ENCODE results near the gene IL1B.
"Not testable (repeated sequence)": the region's sequence is repeated elsewhere in the genome, so short reads cannot be mapped to it uniquely, and the experiment has no call there.

Gene IL1B

DNA sequence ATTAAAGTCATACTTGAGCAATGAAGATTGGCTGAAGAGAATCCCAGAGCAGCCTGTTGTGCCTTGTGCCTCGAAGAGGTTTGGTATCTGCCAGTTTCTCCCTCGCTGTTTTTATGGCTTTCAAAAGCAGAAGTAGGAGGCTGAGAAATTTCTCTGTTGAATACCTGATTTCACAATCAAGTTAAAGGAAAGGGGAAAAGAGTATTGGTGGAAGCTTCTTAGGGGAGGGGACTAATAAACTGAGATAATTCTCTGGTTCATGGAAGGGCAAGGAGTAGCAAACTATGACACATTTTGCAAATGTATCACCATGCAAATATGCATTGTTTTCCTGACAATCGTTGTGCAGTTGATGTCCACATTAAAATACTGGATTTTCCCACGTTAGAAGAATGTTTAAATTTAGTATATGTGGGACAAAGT is at the start of gene IL1B:
IL1B (minus strand) TSS at position 85 of the 423 bp plus-strand sequence. CDS start 550 bp downstream, outside the sequence.
- DNase-seq, result no peak

DNA sequence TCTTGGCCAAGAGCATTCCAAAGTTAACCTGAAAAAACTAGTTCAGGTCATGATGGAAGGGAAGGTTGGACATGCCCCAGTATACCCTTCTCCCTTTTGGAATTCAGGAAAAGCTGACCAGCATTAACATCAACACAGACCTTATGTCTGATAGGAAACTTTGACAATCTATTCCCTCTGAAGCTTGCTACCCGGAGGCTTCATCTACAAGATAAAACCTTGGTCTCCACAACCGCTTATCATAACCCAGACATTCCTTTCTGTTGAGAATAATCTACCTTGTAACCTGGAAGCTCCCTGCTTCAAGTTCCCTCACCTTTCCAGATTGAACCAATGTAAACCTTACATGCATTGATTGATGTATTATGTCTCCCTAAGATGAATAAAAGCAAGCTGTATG is 49.7 kb upstream of the IL1B start:
- DNase-seq, result no peak

DNA sequence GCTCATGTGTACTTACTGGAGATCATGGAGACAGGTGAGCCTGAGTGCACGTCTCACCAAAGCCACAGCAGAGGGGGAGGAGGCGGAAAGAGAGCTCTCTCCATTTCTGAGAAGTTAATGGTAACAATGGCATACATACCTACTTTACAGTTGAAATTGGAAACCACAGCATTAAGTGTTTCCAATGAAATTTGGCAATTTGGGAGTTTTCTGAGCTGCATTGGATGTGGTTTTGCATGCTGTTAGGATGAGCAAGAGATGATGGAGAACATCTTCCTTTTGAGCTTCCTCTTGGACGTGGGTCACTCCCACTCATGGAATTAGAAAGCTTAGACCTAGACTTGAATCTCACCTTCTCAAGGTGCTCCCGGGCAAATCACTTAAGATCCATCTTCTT is 48.9 kb upstream of the IL1B start:
- no peak for DNase-seq

DNA sequence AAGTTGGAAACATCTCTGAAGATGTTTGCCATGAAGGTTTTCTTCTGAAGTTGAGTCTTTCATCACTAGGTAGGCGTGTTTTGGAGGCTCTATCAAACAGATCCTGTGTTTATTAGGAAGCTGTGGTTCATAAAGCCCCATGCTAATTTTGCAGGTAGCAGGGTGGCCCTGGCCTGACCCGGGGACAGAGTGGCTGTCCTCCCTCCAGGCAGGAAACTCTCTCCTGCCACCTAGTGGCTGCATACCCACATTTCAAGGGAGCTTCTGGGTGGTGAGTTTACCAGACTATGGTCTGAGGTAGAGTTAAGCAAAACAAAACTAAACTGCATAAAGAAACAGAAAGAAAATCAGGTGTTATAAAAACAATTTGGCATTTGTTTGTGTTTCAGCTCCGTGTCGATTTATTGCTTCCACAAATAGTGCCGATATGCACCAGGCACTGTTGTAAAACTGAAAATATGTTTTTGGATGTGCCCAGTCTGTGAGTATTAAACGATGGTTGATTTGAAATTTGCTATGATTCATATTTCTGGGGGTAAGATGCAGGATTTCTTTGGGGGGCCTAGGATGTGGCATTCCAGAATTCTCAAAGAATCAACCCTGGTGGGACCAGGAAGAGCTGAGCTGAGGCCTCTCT is 48.4 kb upstream of the IL1B start:
- DNase-seq, result no peak

DNA sequence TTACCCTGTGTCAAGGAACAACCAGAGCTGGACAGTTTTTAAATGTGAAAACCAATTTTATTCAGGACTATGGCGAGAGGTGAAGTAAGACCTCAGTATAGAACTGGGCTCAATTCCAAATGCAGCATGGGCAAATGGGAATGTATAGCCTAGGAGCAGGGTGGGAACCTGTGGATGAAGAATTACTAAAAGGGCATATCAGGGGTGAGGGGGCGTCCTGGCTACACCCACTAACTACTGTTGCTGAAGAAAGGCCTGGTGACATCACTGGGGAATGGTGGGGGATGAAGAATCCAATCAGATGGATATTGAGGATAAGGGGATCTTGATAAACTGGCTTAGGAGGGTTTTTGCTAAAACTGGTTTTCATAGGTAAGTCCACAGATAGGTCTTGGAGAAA is 47.1 kb upstream of the IL1B start:
- DNase-seq, result no peak

DNA sequence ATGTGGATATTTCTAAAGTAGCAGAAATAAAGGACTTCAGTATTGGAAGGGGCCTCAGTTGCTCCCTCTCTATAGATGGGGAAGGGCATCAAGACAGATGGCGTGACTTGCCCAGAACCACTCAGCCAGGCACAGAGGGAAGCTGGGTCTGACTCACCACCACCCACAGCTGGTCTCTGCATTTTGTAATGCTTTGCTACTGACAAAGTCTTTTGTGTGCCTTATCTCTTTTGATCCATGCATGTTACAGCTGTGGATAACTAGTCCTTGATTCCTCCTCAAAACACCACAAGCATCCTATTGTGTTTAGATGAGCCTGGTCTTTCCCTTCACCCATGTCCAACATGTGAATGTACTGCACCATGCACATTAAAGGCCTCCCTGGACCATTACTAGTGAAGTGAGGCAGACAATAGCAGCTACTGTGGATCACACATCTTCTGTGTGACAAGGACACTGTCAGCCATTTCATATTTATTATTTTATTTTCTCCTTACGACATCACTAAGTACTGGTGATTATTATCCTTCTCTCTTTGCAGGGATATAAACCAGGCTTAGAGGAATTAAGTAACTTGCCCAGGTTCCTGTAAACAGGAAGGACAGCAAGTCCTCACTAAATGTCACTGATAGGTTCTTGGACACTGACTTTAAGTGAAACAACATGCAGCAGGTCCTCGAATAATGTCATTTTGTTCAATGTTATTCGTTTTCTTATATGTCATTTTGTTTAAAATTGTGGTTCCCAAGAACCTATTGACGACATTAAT is 44.8 kb upstream of the IL1B start:
- DNase-seq, result no peak

DNA sequence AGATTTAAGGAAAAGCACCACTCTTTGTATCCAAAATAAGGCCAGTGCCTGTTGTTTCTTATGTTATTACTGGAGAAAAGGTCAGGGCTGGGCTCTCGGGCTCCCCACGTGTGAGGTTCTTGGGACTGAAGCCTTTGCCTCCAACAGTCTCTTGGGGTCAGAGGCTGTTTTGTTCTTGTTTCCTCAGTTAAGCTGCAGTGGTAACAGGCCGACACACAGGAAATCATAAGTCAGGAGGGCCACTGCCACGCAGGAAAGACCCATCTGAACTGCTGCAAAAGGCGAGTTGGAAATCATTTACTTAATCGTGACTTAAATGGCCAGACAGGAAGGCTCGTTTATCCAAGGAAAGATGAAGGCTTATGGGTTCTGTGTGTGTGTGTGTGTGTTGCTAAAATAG is 44.1 kb upstream of the IL1B start:
- no peak for DNase-seq

DNA sequence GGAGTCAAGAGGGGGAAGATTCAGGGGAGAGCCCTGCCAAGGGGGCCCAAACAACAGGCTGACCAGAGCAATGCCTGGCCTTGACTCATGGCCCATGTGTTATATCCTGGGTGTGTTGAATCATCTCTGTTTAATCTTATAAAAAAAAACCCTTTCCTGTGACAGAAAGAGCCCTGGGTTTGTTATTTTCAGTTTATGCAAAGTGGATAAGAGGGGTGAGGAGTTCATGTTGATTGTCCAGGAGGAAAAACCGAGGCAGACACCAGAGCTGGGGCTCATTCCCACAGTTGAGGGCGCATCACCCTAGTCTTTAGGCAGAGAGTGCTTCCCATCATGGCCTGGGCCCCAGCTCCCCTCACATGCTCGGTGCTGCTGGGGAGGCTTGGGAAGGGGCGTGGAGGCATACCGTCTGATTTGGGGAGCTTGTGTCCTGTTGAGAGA is 43.5 kb upstream of the IL1B start:
- DNase-seq, result no peak

DNA sequence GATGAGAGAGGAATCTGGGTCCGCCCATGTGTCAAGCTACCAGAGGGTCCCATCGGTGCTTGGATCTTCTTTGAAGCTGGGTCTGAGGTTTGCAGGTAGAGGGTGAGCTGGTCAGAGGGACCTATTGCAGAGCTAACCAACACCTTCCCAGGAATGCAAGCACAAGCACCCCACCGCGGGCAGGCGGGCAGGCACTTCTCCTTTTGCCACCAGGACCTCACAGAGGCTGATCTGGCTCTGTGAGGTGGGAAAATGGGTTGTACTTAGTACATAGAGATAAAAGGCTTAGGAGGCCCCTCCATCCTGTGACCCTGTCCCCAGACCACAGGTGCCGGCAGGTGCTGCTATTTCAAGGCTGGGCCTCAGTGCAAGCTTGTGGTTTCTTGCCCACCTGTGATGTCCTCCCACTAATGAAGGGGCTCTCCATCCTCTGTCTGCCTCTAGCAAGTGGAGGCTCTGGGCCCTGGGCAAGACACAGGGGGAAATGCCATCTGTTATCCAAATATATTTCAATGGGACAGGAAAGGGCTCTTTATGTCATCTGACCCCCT is 43.0 kb upstream of the IL1B start:
- DNase-seq, result no peak

DNA sequence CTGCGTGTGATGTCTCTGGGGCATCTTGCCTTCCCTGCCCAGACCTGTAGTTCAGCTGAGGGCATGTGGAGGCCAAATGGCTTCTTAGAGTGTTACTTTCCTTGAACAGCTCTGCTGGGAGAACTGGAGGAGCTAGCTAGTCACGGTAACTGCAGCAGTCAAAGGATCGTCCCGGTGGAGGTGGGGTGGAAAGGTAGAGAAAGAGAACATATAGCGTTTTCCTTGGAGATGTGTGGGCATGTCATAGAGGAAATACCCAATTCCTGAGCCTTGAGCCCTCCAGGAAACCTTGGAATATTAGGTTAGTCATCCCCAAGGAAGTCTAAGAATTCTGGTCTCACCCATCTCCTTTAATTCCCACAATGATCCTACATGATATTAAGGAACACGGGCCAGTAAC is 40.8 kb upstream of the IL1B start:
- no peak for DNase-seq

GRCh38 chr2:112876971-112877361 is 40.4 kb upstream of the IL1B start:
- DNase-seq, result no peak

- DNase-seq, result no peak
These were observed 39.8 kb upstream of the IL1B start for GRCh38 chr2:112876257-112876970.

DNA sequence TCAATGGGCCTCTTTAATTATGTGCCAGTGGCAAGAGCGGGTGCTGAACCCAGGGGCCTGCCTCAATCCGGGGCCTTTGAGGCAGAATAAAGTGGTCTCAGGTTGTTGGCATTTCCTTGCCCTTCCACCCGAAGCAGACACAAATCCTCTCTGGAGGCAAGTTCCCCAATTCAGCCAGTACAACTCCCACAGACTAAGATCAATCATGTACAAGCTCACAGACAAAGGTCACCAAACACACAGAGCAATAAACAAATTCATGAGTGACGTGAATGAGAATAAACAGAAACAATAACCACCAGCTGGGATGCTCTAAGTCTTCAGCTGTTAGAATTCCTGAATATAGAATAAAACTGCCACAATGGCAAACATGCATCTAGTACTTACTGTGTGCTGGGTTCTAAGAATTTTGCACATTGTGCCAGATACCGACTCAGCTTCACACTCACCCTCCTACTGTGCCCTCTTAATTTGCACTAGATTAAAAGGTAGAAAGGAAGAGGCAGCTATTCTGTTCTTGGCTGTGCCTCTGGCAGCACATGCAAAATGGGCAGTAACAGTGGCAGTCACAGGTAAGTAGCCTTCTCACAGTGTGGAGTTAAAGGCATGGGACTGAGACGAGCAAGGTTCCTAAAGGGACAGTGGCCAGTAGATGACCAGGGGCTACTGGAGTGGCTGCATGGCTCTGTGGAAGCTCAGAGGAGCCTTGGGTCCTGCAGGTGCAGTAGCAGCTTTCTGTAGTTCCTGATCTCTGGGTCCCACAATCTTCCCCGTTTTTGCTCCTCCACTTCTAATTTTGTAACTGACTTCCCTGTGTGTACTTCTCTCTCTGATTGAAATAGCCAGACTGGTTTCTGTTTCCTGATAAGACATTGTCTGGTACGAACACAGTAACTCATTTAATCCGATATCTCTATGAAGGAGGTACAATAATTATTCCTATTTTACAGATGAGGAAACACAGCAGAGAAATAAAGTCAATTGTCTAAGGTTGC is 34.6 kb upstream of the IL1B start:
- no peak for DNase-seq

- peak; percentile 89 for DNase-seq
These were observed 32.8 kb upstream of the IL1B start for GRCh38 chr2:112869258-112869842.

GRCh38 chr2:112867701-112868631 is 31.4 kb upstream of the IL1B start:
- DNase-seq, result no peak

DNA sequence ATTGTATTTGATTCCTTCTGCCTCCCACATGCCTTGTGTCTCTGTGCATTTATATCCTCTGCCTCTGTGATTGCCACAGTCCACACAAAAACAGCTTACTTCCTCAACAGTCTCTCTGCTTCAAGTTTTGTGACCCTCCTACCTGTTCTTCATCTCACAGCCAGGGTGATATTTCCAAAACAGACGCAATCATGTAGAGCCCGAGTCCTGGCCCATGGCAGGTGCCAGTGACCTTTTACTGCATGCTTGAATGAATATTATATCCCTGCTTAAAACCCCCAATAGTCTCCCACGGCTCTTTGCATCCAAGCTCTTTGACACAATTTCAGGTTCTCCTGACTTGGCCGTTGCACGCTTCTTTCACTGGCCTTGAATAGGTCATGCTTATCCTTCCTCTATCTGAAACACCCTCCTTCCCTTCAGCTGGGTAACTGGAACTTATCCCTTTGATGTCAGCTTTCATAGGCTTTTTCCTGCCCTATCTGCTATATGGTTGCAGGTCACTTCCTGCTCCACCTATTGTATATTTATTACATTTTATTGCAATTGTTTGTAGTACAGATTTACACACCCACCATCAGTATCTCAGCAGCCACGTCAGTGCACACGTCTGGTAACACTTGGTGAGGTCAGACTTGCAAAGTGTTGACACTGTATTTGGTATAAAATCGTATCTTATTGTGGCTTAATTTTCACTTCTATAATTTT is 29.7 kb upstream of the IL1B start:
- no peak for DNase-seq

DNA sequence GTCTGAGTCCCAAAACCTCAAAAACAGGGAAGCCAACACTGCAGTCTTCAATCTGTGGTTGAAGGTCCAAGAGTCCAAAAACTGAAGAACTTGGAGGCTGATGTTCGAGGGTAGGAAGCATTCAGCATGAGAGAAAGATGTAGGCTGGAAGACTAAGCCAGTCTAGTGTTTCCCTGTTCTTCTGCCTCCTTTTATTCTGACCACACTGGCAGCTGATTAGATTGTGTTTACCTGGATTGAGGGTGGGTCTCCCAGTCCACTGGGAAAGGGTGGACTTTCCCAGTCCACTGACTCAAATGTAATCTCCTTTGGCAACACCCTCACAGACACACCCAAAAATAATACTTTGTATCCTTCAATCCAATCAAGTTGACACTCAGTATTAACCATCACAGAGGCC is 27.5 kb upstream of the IL1B start:
- no peak for DNase-seq

- not testable (repeated sequence) for DNase-seq
These were observed 23.0 kb upstream of the IL1B start for GRCh38 chr2:112859406-112860183.

GRCh38 chr2:112850588-112850987 is 14.0 kb upstream of the IL1B start:
- no peak for DNase-seq
